Vagina (tissue), 2 donors: Measurements from ENCODE around the gene PSME2.

Experiments
- POLR2A ChIP-seq, 2 donors: fragments of 450-650 bp; IDR thresholded peaks; one replicate each; pipeline ENCODE4 v1.6.1; 2017; ENCODE audit warnings: antibody characterized with exemption in 2 of 2, mild to moderate bottlenecking in 2 of 2, moderate library complexity in 2 of 2
- POLR2AphosphoS5 ChIP-seq, 2 donors: sonication (generic); formaldehyde crosslinking; IDR thresholded peaks; one replicate each; pipeline ENCODE4 v1.9.0; 2017; ENCODE audit warnings: antibody characterized with exemption in 2 of 2, mild to moderate bottlenecking in 2 of 2, low read depth in 1 of 2; ENCODE audit not compliant: insufficient read depth in 1 of 2
- TF ChIP-seq, protein P1 (sequence below), 3 experiments: fragments of 450-650 bp in 2 of 3; fragments of 200-600 bp in 1 of 3; sonication (generic) in 1 of 3; IDR thresholded peaks; one replicate each; pipeline ENCODE4 v1.5.1; 2017 to 2019; ENCODE audit warnings: antibody characterized with exemption in 3 of 3, mild to moderate bottlenecking in 2 of 3, moderate library complexity in 2 of 3

- TF ChIP-seq, protein P1, sequence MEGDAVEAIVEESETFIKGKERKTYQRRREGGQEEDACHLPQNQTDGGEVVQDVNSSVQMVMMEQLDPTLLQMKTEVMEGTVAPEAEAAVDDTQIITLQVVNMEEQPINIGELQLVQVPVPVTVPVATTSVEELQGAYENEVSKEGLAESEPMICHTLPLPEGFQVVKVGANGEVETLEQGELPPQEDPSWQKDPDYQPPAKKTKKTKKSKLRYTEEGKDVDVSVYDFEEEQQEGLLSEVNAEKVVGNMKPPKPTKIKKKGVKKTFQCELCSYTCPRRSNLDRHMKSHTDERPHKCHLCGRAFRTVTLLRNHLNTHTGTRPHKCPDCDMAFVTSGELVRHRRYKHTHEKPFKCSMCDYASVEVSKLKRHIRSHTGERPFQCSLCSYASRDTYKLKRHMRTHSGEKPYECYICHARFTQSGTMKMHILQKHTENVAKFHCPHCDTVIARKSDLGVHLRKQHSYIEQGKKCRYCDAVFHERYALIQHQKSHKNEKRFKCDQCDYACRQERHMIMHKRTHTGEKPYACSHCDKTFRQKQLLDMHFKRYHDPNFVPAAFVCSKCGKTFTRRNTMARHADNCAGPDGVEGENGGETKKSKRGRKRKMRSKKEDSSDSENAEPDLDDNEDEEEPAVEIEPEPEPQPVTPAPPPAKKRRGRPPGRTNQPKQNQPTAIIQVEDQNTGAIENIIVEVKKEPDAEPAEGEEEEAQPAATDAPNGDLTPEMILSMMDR (IDR thresholded peaks at IDR 0.05): no peak
- TF ChIP-seq POLR2AphosphoS5 (IDR thresholded peaks at IDR 0.05; ENCODE audit: insufficient read depth in 1 of 2, low read depth in 1 of 2) (no peak), POLR2A (IDR thresholded peaks at IDR 0.05) (no peak)
Observed at GRCh38 chr14:24160499-24160849, 14.1 kb upstream of the PSME2 start.
